H9 (cell line): ENCODE measurements around the gene CDYL. TPM values are rescaled to one million over a fixed set of nuclear protein-coding genes. Genes with fewer than 3 reads are reported as not detected.

ENCODE experiments used
- DNase-seq: peaks from one replicate; pipeline ENCODE4 v3.0.0-alpha.2; 2017
- H2AFZ ChIP-seq: one replicate; pipeline ENCODE4 v1.6.1; 2013; ENCODE audit warnings: mild to moderate bottlenecking, low read length, control low read depth, moderate library complexity
- H2AK5ac ChIP-seq: 2 replicates; pipeline ENCODE4 v1.6.1; 2013; ENCODE audit warnings: low read length, control low read depth, mixed read lengths; ENCODE audit not compliant: insufficient read length
- H2BK120ac ChIP-seq: one replicate; pipeline ENCODE4 v1.6.1; 2013; ENCODE audit warnings: low read depth, mild to moderate bottlenecking, low read length, control low read depth, inconsistent platforms; ENCODE audit not compliant: poor library complexity, severe bottlenecking
- H2BK12ac ChIP-seq: 2 replicates; pipeline ENCODE4 v1.6.1; 2013; ENCODE audit warnings: low read length, control low read depth, mixed read lengths, low read depth; ENCODE audit not compliant: insufficient read length
- H2BK15ac ChIP-seq: 2 replicates; pipeline ENCODE4 v1.6.1; 2013; ENCODE audit warnings: low read depth, low read length, control low read depth
- H2BK20ac ChIP-seq: one replicate; pipeline ENCODE4 v1.6.1; 2013; ENCODE audit warnings: low read depth, mild to moderate bottlenecking, low read length, control low read depth, inconsistent platforms; ENCODE audit not compliant: poor library complexity, severe bottlenecking
- H2BK5ac ChIP-seq: 2 replicates; pipeline ENCODE4 v1.6.1; 2013; ENCODE audit warnings: low read length, control low read depth, mixed read lengths; ENCODE audit not compliant: insufficient read length
- H3K14ac ChIP-seq: 2 replicates; pipeline ENCODE4 v1.6.1; 2013; ENCODE audit warnings: low read length, control low read depth; ENCODE audit not compliant: insufficient read depth
- H3K18ac ChIP-seq: 2 replicates; pipeline ENCODE4 v1.6.1; 2013; ENCODE audit warnings: low read depth, mild to moderate bottlenecking, mixed read lengths, low read length, control low read depth; ENCODE audit not compliant: insufficient read length
- H3K23ac ChIP-seq: 2 replicates; pipeline ENCODE4 v1.6.1; 2013; ENCODE audit warnings: low read length, control low read depth, mixed read lengths, low read depth; ENCODE audit not compliant: insufficient read length
- H3K23me2 ChIP-seq: 2 replicates; pipeline ENCODE4 v1.6.1; 2013; ENCODE audit warnings: low read depth, mild to moderate bottlenecking, mixed read lengths, low read length, control low read depth; ENCODE audit not compliant: insufficient read length, poor library complexity, severe bottlenecking
- H3K27ac ChIP-seq: 2 replicates; pipeline ENCODE4 v1.5.1; 2013; ENCODE audit warnings: low read length, control low read depth, mixed read lengths, low read depth; ENCODE audit not compliant: insufficient read length
- H3K27me3 ChIP-seq: 2 replicates; pipeline ENCODE4 v1.6.1; 2013; ENCODE audit warnings: low read length, control low read depth, inconsistent platforms; ENCODE audit not compliant: insufficient read depth
- H3K4ac ChIP-seq: 2 replicates; pipeline ENCODE4 v1.6.1; 2013; ENCODE audit warnings: low read depth, mild to moderate bottlenecking, control low read depth, inconsistent platforms, low read length, moderate library complexity
- H3K4me1 ChIP-seq: 2 replicates; pipeline ENCODE4 v1.6.1; 2013; ENCODE audit warnings: low read length, control low read depth, inconsistent platforms; ENCODE audit not compliant: insufficient read depth
- H3K4me2 ChIP-seq: 2 replicates; pipeline ENCODE4 v1.6.1; 2013; ENCODE audit warnings: low read length, control low read depth, mixed read lengths; ENCODE audit not compliant: insufficient read length, insufficient read depth
- H3K56ac ChIP-seq: 2 replicates; pipeline ENCODE4 v1.6.1; 2013; ENCODE audit warnings: low read depth, mild to moderate bottlenecking, mixed read lengths, low read length, control low read depth; ENCODE audit not compliant: insufficient read length
- H3K79me1 ChIP-seq: 2 replicates; pipeline ENCODE4 v1.6.1; 2013; ENCODE audit warnings: low read depth, mild to moderate bottlenecking, moderate library complexity, low read length, control low read depth, inconsistent platforms; ENCODE audit not compliant: insufficient read depth, poor library complexity, severe bottlenecking
- H3K79me2 ChIP-seq: 2 replicates; pipeline ENCODE4 v1.6.1; 2013; ENCODE audit warnings: low read length, control low read depth, inconsistent platforms; ENCODE audit not compliant: insufficient read depth
- H3K9ac ChIP-seq: 2 replicates; pipeline ENCODE4 v1.6.1; 2013; ENCODE audit warnings: low read length, control low read depth, mixed read lengths; ENCODE audit not compliant: insufficient read length; ENCODE audit errors: extremely low read depth
- H3K9me3 ChIP-seq: one replicate; pipeline ENCODE4 v1.6.1; 2013; ENCODE audit warnings: low read depth, low read length, inconsistent platforms; ENCODE audit not compliant: control insufficient read depth
- H3T11ph ChIP-seq: one replicate; pipeline ENCODE4 v1.6.1; 2013; ENCODE audit warnings: mild to moderate bottlenecking, low read length, control low read depth, inconsistent platforms
- H4K20me1 ChIP-seq: one replicate; pipeline ENCODE4 v1.6.1; 2013; ENCODE audit not compliant: control insufficient read depth, insufficient read length, insufficient read depth
- H4K5ac ChIP-seq: 2 replicates; pipeline ENCODE4 v1.6.1; 2013; ENCODE audit warnings: low read depth, mild to moderate bottlenecking, mixed read lengths, low read length, control low read depth; ENCODE audit not compliant: insufficient read length
- H4K8ac ChIP-seq: replicated peaks from 2 replicates; pipeline ENCODE4 v1.6.1; 2013; ENCODE audit warnings: low read length, control low read depth, mixed read lengths, low read depth; ENCODE audit not compliant: insufficient read length
- H4K91ac ChIP-seq: 2 replicates; pipeline ENCODE4 v1.6.1; 2013; ENCODE audit warnings: low read depth, mild to moderate bottlenecking, moderate library complexity, mixed read lengths, low read length, control low read depth; ENCODE audit not compliant: insufficient read length
- H3K27ac Mint-ChIP-seq, 3 experiments: 2 replicates in 2 of 3; 3 replicates in 1 of 3; pipeline ENCODE4 v1.8.0; 2020 to 2021; ENCODE audit warnings: mixed read lengths in 3 of 3, mild to moderate bottlenecking in 1 of 3, moderate library complexity in 1 of 3
- H3K27me3 Mint-ChIP-seq: 2 replicates; pipeline ENCODE4 v1.8.0; 2021; ENCODE audit warnings: low read depth, mild to moderate bottlenecking, moderate library complexity, mixed read lengths
- H3K36me3 Mint-ChIP-seq, 3 experiments: 2 replicates in 2 of 3; 3 replicates in 1 of 3; pipeline ENCODE4 v1.8.0; 2020 to 2021; ENCODE audit warnings: low read depth in 3 of 3, mixed read lengths in 3 of 3; ENCODE audit not compliant: insufficient read depth in 1 of 3
- H3K4me1 Mint-ChIP-seq, 2 experiments: 2 replicates each; pipeline ENCODE4 v1.8.0; 2020; ENCODE audit warnings: mixed read lengths in 2 of 2
- H3K4me3 Mint-ChIP-seq, 2 experiments: 2 replicates in 1 of 2; 3 replicates in 1 of 2; pipeline ENCODE4 v1.8.0; 2020 to 2021; ENCODE audit warnings: mild to moderate bottlenecking in 2 of 2, mixed read lengths in 2 of 2, moderate library complexity in 1 of 2
- H3K9me3 Mint-ChIP-seq, 2 experiments: 2 replicates in 1 of 2; 3 replicates in 1 of 2; pipeline ENCODE4 v1.8.0; 2020; ENCODE audit warnings: mild to moderate bottlenecking in 2 of 2, mixed read lengths in 2 of 2, moderate library complexity in 1 of 2
- CTCF ChIP-seq: fragments of 200-600 bp; sonication (generic); conservative IDR thresholded peaks from 3 replicates; pipeline ENCODE4 v1.8.0; 2021; ENCODE audit warnings: antibody characterized with exemption, mild to moderate bottlenecking
- WGBS: extraction: QIAGEN DNeasy Blood & Tissue Kit; methylation state at CpG from one replicate; pipeline ENCODE4 v1.1.7; 2013; ENCODE audit warnings: missing lambda C conversion rate, low lambda C conversion rate, mixed read lengths; ENCODE audit not compliant: insufficient read length; ENCODE audit errors: extremely low coverage; 5-methylcytosine and 5-hydroxymethylcytosine counted together
- total RNA-seq: library from RNA; stranded (reverse); gene quantifications from 2 replicates; pipeline ENCODE4 v1.2.1, GENCODE V29; 2021

The CDYL gene
- total RNA-seq, 1 experiment from 2014 or later, result 95.0 TPM

GRCh38 chr6:4939241-4939640 lies 163.0 kb downstream of the CDYL start:
- Histone ChIP-seq H2BK12ac (no peak overlapping the region), H3K56ac (no peak overlapping the region), H3K79me1 (peaks cover 4% of the 10 kb centered on the region), H3K4me2 (no peak overlapping the region), H3K4me1 (0 out of 2 replicates have a peak, but pooled peaks cover 2% of the 10 kb centered on the region), H2BK20ac (no peak overlapping the region), H4K91ac (no peak overlapping the region), H4K5ac (no peak overlapping the region), H3K18ac (no peak overlapping the region), H3K4ac (no peak overlapping the region), H3K27me3 (no peaks in the 10 kb centered on the region), H3K79me2 (no peaks in the 10 kb centered on the region; the same call in 1 of the 2 replicates), H3K9me3 (no peaks in the 10 kb centered on the region), H3K14ac (no peak overlapping the region), H3K23ac (no peak overlapping the region), H2BK15ac (no peak overlapping the region), H4K20me1 (no peaks in the 10 kb centered on the region), H2BK5ac (no peak overlapping the region), H3T11ph (no peak overlapping the region), H4K8ac (no peak overlapping the region), H2AK5ac (no peak overlapping the region), H3K9ac (no peak overlapping the region), H2AFZ (no peak overlapping the region), H3K27ac (no peak overlapping the region), H3K23me2 (no peaks in the 10 kb centered on the region), H2BK120ac (no peak overlapping the region)
- TF ChIP-seq CTCF, result no peak
- Mint-ChIP-seq H3K4me1 (peaks cover 27 to 33% of the 10 kb centered on the region in 2 experiments), H3K4me3 (no peak overlapping the region), H3K27ac (no peak overlapping the region), H3K36me3 (peaks cover 20 to 52% (median 29%) of the 10 kb centered on the region in 3 experiments), H3K27me3 (no peaks in the 10 kb centered on the region), H3K9me3 (no peaks in the 10 kb centered on the region)
- DNase-seq, result no peak
- no CpG with 5 or more reads among the region's 1 CpG for WGBS
